ENCODE results near the gene YY2.

YY2 gene

GRCh38 chrX:21855937-21856415 is at the start of gene YY2:
TSS of gene YY2 (plus strand) at chrX:21855987. CDS start at chrX:21856485, 498 bp downstream.
- Histone ChIP-seq H3K4me1 (ENCODE audit: control insufficient read depth, low read length) (no peaks in the 10 kb centered on the region), H3K4me2 (ENCODE audit: low read length) (no peak within 1 kb of the TSS), H3K4me3 (ENCODE audit: low read length) (no peak within 1 kb of the TSS), H3K9me2 (replicated peaks; ENCODE audit: control insufficient read depth, low read length) (no peaks in the 10 kb centered on the region), H3K9me3 (ENCODE audit: control insufficient read depth, insufficient read depth, low read length) (no peaks in the 10 kb centered on the region), H3K79me2 (ENCODE audit: control insufficient read depth, low read length) (no peaks in the 10 kb centered on the region), H3F3A (ENCODE audit: control insufficient read depth, insufficient read depth) (no peaks in the 10 kb centered on the region), H4K20me1 (ENCODE audit: control insufficient read depth, insufficient read depth, low read depth, low read length) (no peaks in the 10 kb centered on the region), H3K27ac (ENCODE audit: low read depth, low read length) (no peak within 1 kb of the TSS), H3K27me3 (ENCODE audit: control insufficient read depth, low read length) (no peaks in the 10 kb centered on the region), H3K36me3 (ENCODE audit: control insufficient read depth, low read length) (peaks cover 19% of the 10 kb centered on the region)
- TF ChIP-seq CTCF (IDR thresholded peaks at IDR 0.05; ENCODE audit: low read depth, low read length, poor library complexity, severe bottlenecking) (no peak), EZH2phosphoT487 (IDR thresholded peaks at IDR 0.05; ENCODE audit: borderline replicate concordance, low read length) (no peak)

- no peaks in the 10 kb centered on the region for H3K4me1 ChIP-seq (ENCODE audit: control insufficient read depth, low read length)
- no peak overlapping the region for H3K4me2 ChIP-seq (ENCODE audit: low read length)
- H3K27ac ChIP-seq (ENCODE audit: low read depth, low read length), result no peak overlapping the region
- no peaks in the 10 kb centered on the region for H3K9me2 ChIP-seq (replicated peaks; ENCODE audit: control insufficient read depth, low read length)
- TF ChIP-seq EZH2phosphoT487 (IDR thresholded peaks at IDR 0.05; ENCODE audit: borderline replicate concordance, low read length) (no peak), CTCF (IDR thresholded peaks at IDR 0.05; ENCODE audit: low read depth, low read length, poor library complexity, severe bottlenecking) (no peak)
- H4K20me1 ChIP-seq (ENCODE audit: control insufficient read depth, insufficient read depth, low read depth, low read length), result no peaks in the 10 kb centered on the region
- H3F3A ChIP-seq (ENCODE audit: control insufficient read depth, insufficient read depth), result no peaks in the 10 kb centered on the region
- no peaks in the 10 kb centered on the region for H3K79me2 ChIP-seq (ENCODE audit: control insufficient read depth, low read length)
- no peaks in the 10 kb centered on the region for H3K9me3 ChIP-seq (ENCODE audit: control insufficient read depth, insufficient read depth, low read length)
- no peaks in the 10 kb centered on the region for H3K27me3 ChIP-seq (ENCODE audit: control insufficient read depth, low read length)
- H3K4me3 ChIP-seq (ENCODE audit: low read length), result no peak overlapping the region
- no peaks in the 10 kb centered on the region for H3K36me3 ChIP-seq (ENCODE audit: control insufficient read depth, low read length)
Observed at GRCh38 chrX:21806691-21807090, 49.1 kb upstream of the YY2 start.

GRCh38 chrX:21811832-21812231 is 44.0 kb upstream of the YY2 start:
- H3K9me2 ChIP-seq (replicated peaks; ENCODE audit: control insufficient read depth, low read length), result no peaks in the 10 kb centered on the region
- H3K4me3 ChIP-seq (ENCODE audit: low read length), result no peak overlapping the region
- H3K4me1 ChIP-seq (ENCODE audit: control insufficient read depth, low read length), result no peaks in the 10 kb centered on the region
- H3K9me3 ChIP-seq (ENCODE audit: control insufficient read depth, insufficient read depth, low read length), result no peaks in the 10 kb centered on the region
- TF ChIP-seq EZH2phosphoT487 (IDR thresholded peaks at IDR 0.05; ENCODE audit: borderline replicate concordance, low read length) (no peak), CTCF (IDR thresholded peaks at IDR 0.05; ENCODE audit: low read depth, low read length, poor library complexity, severe bottlenecking) (no peak)
- H3K27me3 ChIP-seq (ENCODE audit: control insufficient read depth, low read length), result no peaks in the 10 kb centered on the region
- no peaks in the 10 kb centered on the region for H3F3A ChIP-seq (ENCODE audit: control insufficient read depth, insufficient read depth)
- no peaks in the 10 kb centered on the region for H3K36me3 ChIP-seq (ENCODE audit: control insufficient read depth, low read length)
- no peak overlapping the region for H3K27ac ChIP-seq (ENCODE audit: low read depth, low read length)
- no peak overlapping the region for H3K4me2 ChIP-seq (ENCODE audit: low read length)
- H4K20me1 ChIP-seq (ENCODE audit: control insufficient read depth, insufficient read depth, low read depth, low read length), result no peaks in the 10 kb centered on the region
- H3K79me2 ChIP-seq (ENCODE audit: control insufficient read depth, low read length), result no peaks in the 10 kb centered on the region

All from DOHH2 (cell line).